Ovary (tissue), 3 donors: Measurements from ENCODE around the gene LDLRAD4.

Source experiments
- CTCF ChIP-seq, 3 donors: fragments of 450-650 bp in 2 of 3; fragments of 200-600 bp in 1 of 3; IDR thresholded peaks; one replicate each; pipeline versions ENCODE4 v1.5.1 to v1.8.0; 2016 to 2022; ENCODE audit warnings: antibody characterized with exemption in 3 of 3, mild to moderate bottlenecking in 1 of 3
- EP300 ChIP-seq: sonication (generic); formaldehyde crosslinking; IDR thresholded peaks from one replicate; pipeline ENCODE4 v1.6.1; 2017; ENCODE audit warnings: antibody characterized with exemption
- POLR2A ChIP-seq: fragments of 450-650 bp; IDR thresholded peaks from one replicate; pipeline ENCODE4 v1.6.1; 2017; ENCODE audit warnings: antibody characterized with exemption, mild to moderate bottlenecking, moderate library complexity
- donor health status: DM: no; HTN: no; CAD: no.

- TF ChIP-seq CTCF (IDR thresholded peaks at IDR 0.05) (no peak), EP300 (no peak), POLR2A (no peak)
Observed at GRCh38 chr18:13649397-13650390, 431.1 kb downstream of the LDLRAD4 start.
